ENCODE data around the gene ABHD17A.

ABHD17A gene

GRCh38 chr19:1853295-1854038 is 31.8 kb downstream of the ABHD17A start:
- peak; percentile 71 for DNase-seq (ENCODE audit: low read depth)

GRCh38 chr19:1852581-1853128 is 32.6 kb downstream of the ABHD17A start:
- no peak for DNase-seq (ENCODE audit: low read depth)

- no peak for DNase-seq (ENCODE audit: low read depth)
Measured at GRCh38 chr19:1851654-1852580, 33.4 kb downstream of the ABHD17A start.

- no peak for DNase-seq (ENCODE audit: low read depth)
Measured at GRCh38 chr19:1850809-1851653, 34.3 kb downstream of the ABHD17A start.

GRCh38 chr19:1849886-1850398 is 35.4 kb downstream of the ABHD17A start:
- no peak for DNase-seq (ENCODE audit: low read depth)

GRCh38 chr19:1849132-1849474 is 36.2 kb downstream of the ABHD17A start:
- DNase-seq (ENCODE audit: low read depth) = no peak

- DNase-seq (ENCODE audit: low read depth) = peak; percentile 96
Measured at GRCh38 chr19:1848399-1849131, 36.7 kb downstream of the ABHD17A start, which contains the start of gene REXO1. Gene REXO1 (minus strand): TSS chr19:1848483. CDS start chr19:1848358, 125 bp downstream.

- no peak for DNase-seq (ENCODE audit: low read depth)
Measured at GRCh38 chr19:1847684-1848398, 37.5 kb downstream of the ABHD17A start.

- no peak for DNase-seq (ENCODE audit: low read depth)
Measured at GRCh38 chr19:1847348-1847683, 38.0 kb downstream of the ABHD17A start.

GRCh38 chr19:1846517-1847204 is 38.6 kb downstream of the ABHD17A start:
- DNase-seq (ENCODE audit: low read depth) = no peak

- no peak for DNase-seq (ENCODE audit: low read depth)
Measured at GRCh38 chr19:1845642-1846041, 39.7 kb downstream of the ABHD17A start.

GRCh38 chr19:1845125-1845515 is 40.2 kb downstream of the ABHD17A start:
- DNase-seq (ENCODE audit: low read depth) = no peak

- no peak for DNase-seq (ENCODE audit: low read depth)
Measured at GRCh38 chr19:1844513-1845124, 40.7 kb downstream of the ABHD17A start.

GRCh38 chr19:1843646-1844394 is 41.5 kb downstream of the ABHD17A start:
- DNase-seq (ENCODE audit: low read depth) = no peak

GRCh38 chr19:1843116-1843515 is 42.2 kb downstream of the ABHD17A start:
- no peak for DNase-seq (ENCODE audit: low read depth)

- no peak for DNase-seq (ENCODE audit: low read depth)
Measured at GRCh38 chr19:1841209-1841924, 43.9 kb downstream of the ABHD17A start.

GRCh38 chr19:1840541-1841115 is 44.7 kb downstream of the ABHD17A start:
- DNase-seq (ENCODE audit: low read depth) = no peak
